IMR-90 (cell line): ENCODE results near the gene ATP10A. TPM values are rescaled to one million over a fixed set of nuclear protein-coding genes. Genes with fewer than 3 reads are reported as not detected.

Experiments
- ATAC-seq: fragments of 200-7000 bp; cut with Tn5 transposase; 2 replicates; pipeline ENCODE4 v1.9.1; 2020; ENCODE audit warnings: low read depth, mild to moderate bottlenecking, moderate library complexity
- BruUV-seq: library from RNA; stranded (reverse); fragments of 400-500 nt; replicated peaks from 2 replicates; lab custom pipeline; 2021; lab: Mats Ljungman, UMichigan
- CTCF ChIA-PET: fragments of 300-600 bp; formaldehyde crosslinking; extraction: SDS; loops from one replicate; lab custom pipeline; 2021; ENCODE audit warnings: antibody characterized with exemption; lab: Yijun Ruan, JAX
- POLR2A ChIA-PET: fragments of 300-600 bp; sonication (Branson Sonifier 250); formaldehyde crosslinking; loops from one replicate; lab custom pipeline; 2022; ENCODE audit warnings: antibody characterized with exemption; ENCODE audit not compliant: unreplicated experiment; lab: Charles Lee
- DNase-seq: peaks from one replicate; pipeline ENCODE4 v3.0.0; 2013
- H2AFZ ChIP-seq: replicated peaks from 2 replicates; pipeline ENCODE3; 2013; ENCODE audit warnings: low read length, mild to moderate bottlenecking; ENCODE audit not compliant: poor library complexity
- H2AK5ac ChIP-seq: 2 replicates; pipeline ENCODE4 v1.6.1; 2013; ENCODE audit warnings: low read depth, low read length, inconsistent platforms
- H2AK9ac ChIP-seq: replicated peaks from 2 replicates; pipeline ENCODE3; 2013; ENCODE audit warnings: mild to moderate bottlenecking, low read depth, low read length, moderate library complexity; ENCODE audit not compliant: poor library complexity
- H2BK120ac ChIP-seq: 2 replicates; pipeline ENCODE4 v1.6.1; 2013; ENCODE audit warnings: low read depth, low read length, inconsistent platforms
- H2BK15ac ChIP-seq: 3 replicates; pipeline ENCODE4 v1.6.1; 2013; ENCODE audit warnings: low read depth, low read length, inconsistent platforms
- H2BK20ac ChIP-seq: 2 replicates; pipeline ENCODE4 v1.6.1; 2013; ENCODE audit warnings: low read depth, mild to moderate bottlenecking, inconsistent platforms, low read length, moderate library complexity
- H2BK5ac ChIP-seq: 2 replicates; pipeline ENCODE4 v1.6.1; 2013; ENCODE audit warnings: mild to moderate bottlenecking, low read depth, low read length, inconsistent platforms; ENCODE audit not compliant: poor library complexity, severe bottlenecking
- H3K14ac ChIP-seq: replicated peaks from 2 replicates; pipeline ENCODE4 v1.6.1; 2013; ENCODE audit warnings: low read depth, low read length, inconsistent platforms
- H3K18ac ChIP-seq: 2 replicates; pipeline ENCODE4 v1.6.1; 2013; ENCODE audit warnings: low read depth, low read length, control low read depth
- H3K23ac ChIP-seq: 2 replicates; pipeline ENCODE4 v1.6.1; 2013; ENCODE audit warnings: low read depth, low read length, inconsistent platforms
- H3K27ac ChIP-seq: 2 replicates; pipeline ENCODE4 v1.5.1; 2013; ENCODE audit warnings: mild to moderate bottlenecking, control low read depth, low read length; ENCODE audit not compliant: insufficient read depth
- H3K27me3 ChIP-seq: 2 replicates; pipeline ENCODE4 v1.6.1; 2013; ENCODE audit warnings: low read length; ENCODE audit not compliant: control insufficient read depth, insufficient read depth
- H3K36me3 ChIP-seq: 2 replicates; pipeline ENCODE4 v1.6.1; 2013; ENCODE audit warnings: low read length, mixed read lengths; ENCODE audit not compliant: control insufficient read depth, insufficient read depth
- H3K4ac ChIP-seq: 2 replicates; pipeline ENCODE4 v1.6.1; 2013; ENCODE audit warnings: low read depth, low read length, inconsistent platforms
- H3K4me1 ChIP-seq: 2 replicates; pipeline ENCODE4 v1.6.1; 2013; ENCODE audit warnings: low read length, mixed read lengths; ENCODE audit not compliant: control insufficient read depth, insufficient read depth
- H3K4me2 ChIP-seq: 2 replicates; pipeline ENCODE4 v1.6.1; 2013; ENCODE audit warnings: low read depth, mild to moderate bottlenecking, control low read depth, low read length, moderate library complexity
- H3K4me3 ChIP-seq: 2 replicates; pipeline ENCODE4 v1.5.1; 2013; ENCODE audit warnings: low read depth, mild to moderate bottlenecking, control low read depth, low read length, moderate library complexity; ENCODE audit not compliant: insufficient read depth
- H3K56ac ChIP-seq: 2 replicates; pipeline ENCODE4 v1.6.1; 2013; ENCODE audit warnings: low read length, inconsistent platforms; ENCODE audit not compliant: insufficient read depth; ENCODE audit errors: extremely low read depth
- H3K79me1 ChIP-seq, 2 experiments: 2 replicates each; pipeline ENCODE4 v1.6.1; 2013; ENCODE audit warnings: low read length in 2 of 2, inconsistent platforms in 1 of 2, low read depth in 1 of 2
- H3K9ac ChIP-seq: 2 replicates; pipeline ENCODE4 v1.6.1; 2013; ENCODE audit warnings: low read depth, low read length, control low read depth
- H3K9me1 ChIP-seq: 2 replicates; pipeline ENCODE4 v1.6.1; 2013; ENCODE audit warnings: low read length, inconsistent platforms; ENCODE audit not compliant: insufficient read depth
- H3K9me3 ChIP-seq: 2 replicates; pipeline ENCODE4 v1.6.1; 2013; ENCODE audit warnings: low read length; ENCODE audit not compliant: control insufficient read depth, insufficient read depth
- H4K20me1 ChIP-seq: 2 replicates; pipeline ENCODE4 v1.6.1; 2013; ENCODE audit warnings: low read length, inconsistent platforms; ENCODE audit not compliant: insufficient read depth
- H4K5ac ChIP-seq: 2 replicates; pipeline ENCODE4 v1.6.1; 2013; ENCODE audit warnings: mild to moderate bottlenecking, low read depth, low read length, control low read depth
- H4K8ac ChIP-seq, 2 experiments: 2 replicates each; pipeline ENCODE4 v1.6.1; 2013; ENCODE audit warnings: low read depth in 2 of 2, low read length in 2 of 2, control low read depth in 1 of 2, inconsistent platforms in 1 of 2
- H4K91ac ChIP-seq: 2 replicates; pipeline ENCODE4 v1.6.1; 2013; ENCODE audit warnings: low read depth, low read length, inconsistent platforms; ENCODE audit not compliant: insufficient read depth
- BHLHE40 ChIP-seq: fragments of 150-350 bp; IDR thresholded peaks from 2 replicates; pipeline ENCODE4 v1.6.1; 2016; ENCODE audit warnings: mild to moderate bottlenecking, low read depth, low read length
- CEBPB ChIP-seq: IDR thresholded peaks from 2 replicates; pipeline ENCODE4 v1.6.1; 2012; ENCODE audit warnings: low read depth, low read length, improper control_type of control experiment
- CHD1 ChIP-seq: IDR thresholded peaks from 2 replicates; pipeline ENCODE4 v1.6.1; 2012; ENCODE audit warnings: low read depth, low read length, improper control_type of control experiment
- MXI1 ChIP-seq: IDR thresholded peaks from 2 replicates; pipeline ENCODE4 v1.6.1; 2012; ENCODE audit warnings: low read depth, mild to moderate bottlenecking, low read length, moderate library complexity, borderline replicate concordance
- NFE2L2 ChIP-seq: fragments of 150-350 bp; IDR thresholded peaks from 2 replicates; pipeline ENCODE4 v1.6.1; 2016; ENCODE audit warnings: low read depth, mild to moderate bottlenecking, low read length
- RAD21 ChIP-seq: IDR thresholded peaks from 2 replicates; pipeline ENCODE4 v1.6.1; 2012; ENCODE audit warnings: low read length, improper control_type of control experiment
- SMC3 ChIP-seq: fragments of 150-350 bp; IDR thresholded peaks from 2 replicates; pipeline ENCODE4 v1.6.1; 2016; ENCODE audit warnings: low read depth, mild to moderate bottlenecking, antibody characterized with exemption, low read length, moderate library complexity
- WGBS, 2 experiments: methylation state at CpG; one replicate each; pipeline versions ENCODE4 v1.1.5 to v1.1.7; 2013; ENCODE audit warnings: missing lambda C conversion rate in 2 of 2; ENCODE audit not compliant: insufficient read length in 1 of 2; ENCODE audit errors: extremely low coverage in 2 of 2; 5-methylcytosine and 5-hydroxymethylcytosine counted together
- dilution Hi-C: fragments of 300-500 bp; cut with HindIII; formaldehyde crosslinking; loops from one replicate; pipeline ENCODE4 v1.14.3; 2018; ENCODE audit warnings: low sequenced_read_pairs; ENCODE audit not compliant: unreplicated experiment
- in situ Hi-C: fragments of 300-500 bp; cut with MboI; formaldehyde crosslinking; loops from 3 replicates; pipeline ENCODE4 v1.14.3; 2019; ENCODE audit warnings: low sequenced_read_pairs, inconsistent platforms, mixed read lengths
- intact Hi-C: fragments of 100-400 bp; cut with micrococcal nuclease; formaldehyde crosslinking; loops from 2 replicates; pipeline ENCODE4 v1.10.0; 2022
- polyA plus RNA-seq, 3 experiments: library from polyadenylated mRNA; depleted of rRNA; stranded (reverse); fragments of >200 nt; gene quantifications; 2 replicates each; pipeline ENCODE4 v1.2.3, GENCODE V29; 2012; ENCODE audit warnings: low replicate concordance in 1 of 3
- total RNA-seq: library from RNA; depleted of rRNA; stranded (reverse); fragments of >200 nt; gene quantifications from 2 replicates; pipeline ENCODE4 v1.2.3, GENCODE V29; 2012
- TF ChIP-seq, protein P1 (sequence below): conservative IDR thresholded peaks from 2 replicates; pipeline ENCODE4 v1.5.1; 2012; ENCODE audit warnings: mild to moderate bottlenecking, low read depth, low read length, improper control_type of control experiment
- TF ChIP-seq, protein P2 (sequence below): fragments of 150-350 bp; IDR thresholded peaks from 2 replicates; pipeline ENCODE4 v1.6.1; 2016; ENCODE audit warnings: low read depth, mild to moderate bottlenecking, low read length, moderate library complexity, borderline replicate concordance
- TF ChIP-seq, protein P3 (sequence below): fragments of 150-350 bp; IDR thresholded peaks from 2 replicates; pipeline ENCODE4 v1.6.1; 2017; ENCODE audit warnings: mild to moderate bottlenecking, antibody characterized with exemption, low read length, low read depth

ATP10A gene
- total and polyA plus RNA-seq, 2 of the 4 experiments (the other 2 are of a cell fraction): 13.8 to 16.0 TPM

DNA sequence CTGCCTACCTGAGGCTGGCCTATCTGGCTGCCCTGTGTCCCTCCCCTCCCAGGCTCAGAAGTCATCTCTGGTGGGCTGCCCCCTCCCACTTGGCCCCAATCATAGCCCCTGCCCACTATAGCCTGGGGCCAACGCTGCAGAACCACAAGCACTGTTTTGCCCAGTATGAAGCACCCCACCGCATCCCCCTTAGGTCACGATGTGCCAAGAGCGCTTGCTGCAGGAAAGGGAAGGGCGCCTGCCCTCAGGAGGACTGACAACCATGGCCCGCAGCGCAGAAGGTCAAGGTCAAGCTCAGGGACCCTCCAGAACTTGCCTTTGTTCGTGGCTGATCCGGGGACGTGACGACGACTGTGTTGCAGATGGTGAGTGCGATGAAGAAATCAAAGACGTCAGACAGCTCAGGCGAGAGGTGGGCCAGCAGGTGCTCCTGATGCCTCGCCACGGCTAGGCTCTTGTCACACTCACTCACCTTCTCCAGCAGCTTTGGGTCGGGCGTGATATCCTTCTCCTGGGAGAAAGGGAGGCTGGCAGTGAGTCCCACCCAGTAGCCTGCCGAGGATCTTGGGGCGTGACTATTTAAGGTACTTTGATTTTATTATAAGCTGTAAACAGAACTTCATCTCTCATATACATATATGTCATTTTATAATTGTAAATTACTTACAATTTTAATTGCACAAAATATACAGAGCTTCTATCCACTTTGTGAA, 146.6 kb downstream of the ATP10A start (continued):
- TF ChIP-seq RAD21: no peak

DNA sequence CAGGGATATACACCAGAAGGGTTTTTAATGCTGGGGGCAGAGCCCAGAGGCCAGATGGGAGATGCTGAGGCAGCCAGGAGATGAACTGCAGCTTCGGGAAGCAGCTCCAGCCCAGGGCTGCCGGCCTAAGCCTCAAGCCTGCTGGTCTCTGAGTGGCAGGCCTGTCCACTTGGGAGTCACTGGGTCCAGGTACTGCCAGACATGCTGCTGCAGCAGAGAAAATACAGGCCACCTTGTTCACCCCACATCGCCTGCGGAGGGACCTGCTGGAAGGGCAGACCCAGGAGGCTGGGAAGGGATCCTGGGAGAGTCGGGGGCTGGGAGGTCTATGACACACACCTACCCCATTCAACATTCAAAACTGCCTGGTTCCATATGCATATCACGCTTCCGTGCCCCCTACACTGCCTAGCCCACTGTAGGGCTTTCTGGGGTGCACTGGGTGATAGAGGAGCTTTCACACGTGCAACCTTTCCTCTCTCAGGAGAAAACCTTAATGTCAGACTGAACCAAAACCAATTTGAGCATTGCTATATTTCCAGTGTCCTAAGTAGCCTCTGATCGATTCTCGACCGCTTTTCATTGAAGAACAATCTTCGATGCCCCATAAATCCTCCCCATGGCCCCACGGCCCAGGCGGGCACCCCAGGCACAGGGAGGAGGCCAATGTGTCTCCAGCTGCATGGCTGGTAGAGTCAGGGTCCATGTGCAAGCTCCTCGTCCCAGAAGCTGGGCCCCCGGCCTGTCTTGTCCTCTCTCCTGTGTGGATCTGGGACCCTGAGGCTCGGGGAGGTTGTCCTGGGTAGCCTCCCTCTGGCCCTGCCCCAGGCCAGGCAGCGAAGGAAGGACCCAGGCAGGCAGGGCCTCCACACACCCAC, 147.4 kb downstream of the ATP10A start:
- no peak overlapping the region for H3K4ac ChIP-seq
- no peak overlapping the region for H4K5ac ChIP-seq
- peaks cover 7% of the 10 kb centered on the region; the same call in 1 of the 2 replicates for H3K9me1 ChIP-seq
- no peak overlapping the region for H4K91ac ChIP-seq
- H3K4me3 ChIP-seq: no peak overlapping the region
- H4K20me1 ChIP-seq: no peaks in the 10 kb centered on the region
- H2BK15ac ChIP-seq: no peak overlapping the region
- no peak overlapping the region for H3K9ac ChIP-seq
- ATAC-seq: no peak
- no peak overlapping the region for H2AK9ac ChIP-seq
- no peak overlapping the region for H3K14ac ChIP-seq
- peaks cover 7% of the 10 kb centered on the region; the same call in 1 of the 2 replicates for H3K36me3 ChIP-seq
- in situ Hi-C loops: loop anchor here (25.0 kb wide), 1 partner anchor 547 kb away; no protein-coding TSS in a partner anchor
- dilution Hi-C loops: no loop called here
- H3K4me1 ChIP-seq: peaks cover 4% of the 10 kb centered on the region
- H3K56ac ChIP-seq: no peak overlapping the region
- H3K27me3 ChIP-seq: no peaks in the 10 kb centered on the region
- DNase-seq: no peak
- no peaks in the 10 kb centered on the region for H3K9me3 ChIP-seq
- no peak overlapping the region for H2BK120ac ChIP-seq
- H3K79me1 ChIP-seq: no peaks in the 10 kb centered on the region; a peak in 1 of 4 replicates
- intact Hi-C loops: no loop called here
- H3K23ac ChIP-seq: no peak overlapping the region
- CTCF ChIA-PET: no interaction called here
- H3K4me2 ChIP-seq: no peak overlapping the region
- BruUV-seq: no TSS peak
- no peak overlapping the region for H2AK5ac ChIP-seq
- POLR2A ChIA-PET: no interaction called here
- 91% methylated on average over 9 of the region's 18 CpGs; no CpG with 5 or more reads in 1 of the 2 experiments for whole genome bisulfite sequencing, 2 experiments
- no peak overlapping the region for H2AFZ ChIP-seq
- no peak overlapping the region for H4K8ac ChIP-seq
- H2BK20ac ChIP-seq: no peak overlapping the region
- H3K27ac ChIP-seq: no peak overlapping the region
- no peak overlapping the region for H3K18ac ChIP-seq
- no peak overlapping the region for H2BK5ac ChIP-seq
- TF ChIP-seq, protein P1, sequence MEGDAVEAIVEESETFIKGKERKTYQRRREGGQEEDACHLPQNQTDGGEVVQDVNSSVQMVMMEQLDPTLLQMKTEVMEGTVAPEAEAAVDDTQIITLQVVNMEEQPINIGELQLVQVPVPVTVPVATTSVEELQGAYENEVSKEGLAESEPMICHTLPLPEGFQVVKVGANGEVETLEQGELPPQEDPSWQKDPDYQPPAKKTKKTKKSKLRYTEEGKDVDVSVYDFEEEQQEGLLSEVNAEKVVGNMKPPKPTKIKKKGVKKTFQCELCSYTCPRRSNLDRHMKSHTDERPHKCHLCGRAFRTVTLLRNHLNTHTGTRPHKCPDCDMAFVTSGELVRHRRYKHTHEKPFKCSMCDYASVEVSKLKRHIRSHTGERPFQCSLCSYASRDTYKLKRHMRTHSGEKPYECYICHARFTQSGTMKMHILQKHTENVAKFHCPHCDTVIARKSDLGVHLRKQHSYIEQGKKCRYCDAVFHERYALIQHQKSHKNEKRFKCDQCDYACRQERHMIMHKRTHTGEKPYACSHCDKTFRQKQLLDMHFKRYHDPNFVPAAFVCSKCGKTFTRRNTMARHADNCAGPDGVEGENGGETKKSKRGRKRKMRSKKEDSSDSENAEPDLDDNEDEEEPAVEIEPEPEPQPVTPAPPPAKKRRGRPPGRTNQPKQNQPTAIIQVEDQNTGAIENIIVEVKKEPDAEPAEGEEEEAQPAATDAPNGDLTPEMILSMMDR: no peak
- TF ChIP-seq SMC3 (no peak), CEBPB (no peak), MXI1 (no peak), CHD1 (no peak), NFE2L2 (no peak), BHLHE40 (no peak)
- TF ChIP-seq, protein P2, sequence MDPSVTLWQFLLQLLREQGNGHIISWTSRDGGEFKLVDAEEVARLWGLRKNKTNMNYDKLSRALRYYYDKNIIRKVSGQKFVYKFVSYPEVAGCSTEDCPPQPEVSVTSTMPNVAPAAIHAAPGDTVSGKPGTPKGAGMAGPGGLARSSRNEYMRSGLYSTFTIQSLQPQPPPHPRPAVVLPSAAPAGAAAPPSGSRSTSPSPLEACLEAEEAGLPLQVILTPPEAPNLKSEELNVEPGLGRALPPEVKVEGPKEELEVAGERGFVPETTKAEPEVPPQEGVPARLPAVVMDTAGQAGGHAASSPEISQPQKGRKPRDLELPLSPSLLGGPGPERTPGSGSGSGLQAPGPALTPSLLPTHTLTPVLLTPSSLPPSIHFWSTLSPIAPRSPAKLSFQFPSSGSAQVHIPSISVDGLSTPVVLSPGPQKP: no peak
- TF ChIP-seq, protein P3, sequence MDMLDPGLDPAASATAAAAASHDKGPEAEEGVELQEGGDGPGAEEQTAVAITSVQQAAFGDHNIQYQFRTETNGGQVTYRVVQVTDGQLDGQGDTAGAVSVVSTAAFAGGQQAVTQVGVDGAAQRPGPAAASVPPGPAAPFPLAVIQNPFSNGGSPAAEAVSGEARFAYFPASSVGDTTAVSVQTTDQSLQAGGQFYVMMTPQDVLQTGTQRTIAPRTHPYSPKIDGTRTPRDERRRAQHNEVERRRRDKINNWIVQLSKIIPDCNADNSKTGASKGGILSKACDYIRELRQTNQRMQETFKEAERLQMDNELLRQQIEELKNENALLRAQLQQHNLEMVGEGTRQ: no peak
